ENCODE measurements around the gene CD300E. TPM values are rescaled to one million over a fixed set of nuclear protein-coding genes. Genes with fewer than 3 reads are reported as not detected.

CD300E gene
- under 1 TPM; 0.15 to 0.53 (median 0.18) TPM for total RNA-seq

GRCh38 chr17:74623693-74624093 lies at the start of gene CD300E:
Gene CD300E (minus strand): TSS chr17:74623738. CDS start chr17:74623621, 117 bp downstream.
- no peak for DNase-seq
- H3K27ac ChIP-seq, result peak within 1 kb of the TSS in 1 of 4 donors; percentile 41
- H3K36me3 ChIP-seq, result no peaks in the 10 kb centered on the region
- H3K27me3 ChIP-seq, result peaks cover 0 to 50% (median 0%) of the 10 kb centered on the region in 4 donors
- peaks cover 0 to 10% (median 0%) of the 10 kb centered on the region in 3 donors for H3K9me3 ChIP-seq
- H3K4me3 ChIP-seq, result peak within 1 kb of the TSS in 1 of 4 donors; percentile 12
- 39 to 43% methylated on average over 5 of the region's 5 CpGs for WGBS, 2 donors
- TF ChIP-seq, protein P1, sequence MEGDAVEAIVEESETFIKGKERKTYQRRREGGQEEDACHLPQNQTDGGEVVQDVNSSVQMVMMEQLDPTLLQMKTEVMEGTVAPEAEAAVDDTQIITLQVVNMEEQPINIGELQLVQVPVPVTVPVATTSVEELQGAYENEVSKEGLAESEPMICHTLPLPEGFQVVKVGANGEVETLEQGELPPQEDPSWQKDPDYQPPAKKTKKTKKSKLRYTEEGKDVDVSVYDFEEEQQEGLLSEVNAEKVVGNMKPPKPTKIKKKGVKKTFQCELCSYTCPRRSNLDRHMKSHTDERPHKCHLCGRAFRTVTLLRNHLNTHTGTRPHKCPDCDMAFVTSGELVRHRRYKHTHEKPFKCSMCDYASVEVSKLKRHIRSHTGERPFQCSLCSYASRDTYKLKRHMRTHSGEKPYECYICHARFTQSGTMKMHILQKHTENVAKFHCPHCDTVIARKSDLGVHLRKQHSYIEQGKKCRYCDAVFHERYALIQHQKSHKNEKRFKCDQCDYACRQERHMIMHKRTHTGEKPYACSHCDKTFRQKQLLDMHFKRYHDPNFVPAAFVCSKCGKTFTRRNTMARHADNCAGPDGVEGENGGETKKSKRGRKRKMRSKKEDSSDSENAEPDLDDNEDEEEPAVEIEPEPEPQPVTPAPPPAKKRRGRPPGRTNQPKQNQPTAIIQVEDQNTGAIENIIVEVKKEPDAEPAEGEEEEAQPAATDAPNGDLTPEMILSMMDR (IDR thresholded peaks at IDR 0.05), result no peak
- no peak for TF ChIP-seq POLR2A (IDR thresholded peaks at IDR 0.05)
- intact Hi-C loops (cut with DNase I), result no loop called here
- peaks cover 0 to 5% (median 0%) of the 10 kb centered on the region in 3 donors for H3K4me1 ChIP-seq

DNA sequence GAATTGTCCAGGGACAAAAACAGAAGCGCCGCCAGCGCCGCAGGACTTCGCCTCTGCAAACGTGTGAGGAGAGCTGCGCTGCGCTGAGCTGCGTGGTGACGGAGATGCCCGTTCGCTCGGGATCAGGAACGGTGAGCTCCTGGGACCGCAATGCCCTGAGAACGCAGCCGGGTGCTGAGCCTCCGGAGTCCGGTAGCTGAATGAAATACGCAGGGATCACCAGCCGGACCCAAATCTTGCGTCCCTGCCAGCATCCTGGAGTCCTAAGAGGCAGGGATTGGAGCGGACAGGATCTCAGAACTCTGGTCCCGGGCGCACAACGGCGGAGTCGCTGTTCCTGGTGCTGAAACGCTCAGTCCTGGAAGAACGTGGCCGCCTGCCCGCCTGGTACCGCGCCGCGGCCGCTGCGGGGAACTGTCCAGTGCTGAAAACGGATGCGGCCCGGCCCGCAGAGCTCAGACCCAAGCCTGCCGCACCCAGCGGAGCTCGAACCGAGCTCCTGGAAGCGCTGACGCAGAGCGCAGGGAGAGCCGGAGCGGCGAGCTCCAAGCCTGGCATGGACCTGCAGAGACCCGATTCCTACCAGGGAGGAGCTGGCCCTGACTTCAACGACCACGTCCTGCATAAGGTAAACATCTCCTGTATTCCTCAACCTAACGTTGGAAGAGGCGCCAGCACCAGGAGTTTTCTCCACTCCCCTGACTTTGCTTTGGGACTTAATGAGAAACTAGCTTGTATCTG lies 47.7 kb upstream of the CD300E start:
- intact Hi-C loops (cut with DNase I), result no loop called here
- Histone ChIP-seq H3K27me3 (peaks cover 0 to 84% (median 1%) of the 10 kb centered on the region in 4 donors), H3K4me3 (no peak overlapping the region), H3K36me3 (no peaks in the 10 kb centered on the region), H3K27ac (no peak overlapping the region), H3K9me3 (no peaks in the 10 kb centered on the region), H3K4me1 (no peaks in the 10 kb centered on the region)
- no peak for TF ChIP-seq POLR2A (IDR thresholded peaks at IDR 0.05)
- TF ChIP-seq, protein P1 (IDR thresholded peaks at IDR 0.05), result no peak
- WGBS, 2 donors, result 28 to 32% methylated on average over 11 to 26 of the region's 57 CpGs
- no peak for DNase-seq

GRCh38 chr17:74670329-74670728 lies 46.8 kb upstream of the CD300E start:
- Histone ChIP-seq H3K27me3 (peaks cover 0 to 84% (median 1%) of the 10 kb centered on the region in 4 donors), H3K4me3 (no peak overlapping the region), H3K4me1 (no peaks in the 10 kb centered on the region), H3K27ac (no peak overlapping the region), H3K9me3 (no peaks in the 10 kb centered on the region), H3K36me3 (no peaks in the 10 kb centered on the region)
- WGBS, 2 donors, result 78 to 80% methylated on average over 4 to 6 of the region's 6 CpGs
- TF ChIP-seq POLR2A (IDR thresholded peaks at IDR 0.05), result no peak
- TF ChIP-seq, protein P1 (IDR thresholded peaks at IDR 0.05), result no peak
- DNase-seq, result no peak
- intact Hi-C loops (cut with DNase I), result no loop called here

- Histone ChIP-seq H3K4me3 (no peak overlapping the region), H3K9me3 (no peaks in the 10 kb centered on the region), H3K4me1 (no peaks in the 10 kb centered on the region), H3K36me3 (no peaks in the 10 kb centered on the region), H3K27me3 (peaks cover 0 to 88% (median 2%) of the 10 kb centered on the region in 4 donors), H3K27ac (no peak overlapping the region)
- DNase-seq, result no peak
- 53 to 90% methylated on average over 1 to 3 of the region's 3 CpGs for WGBS, 2 donors
- intact Hi-C loops (cut with DNase I), result no loop called here
- TF ChIP-seq POLR2A (IDR thresholded peaks at IDR 0.05), result no peak
- TF ChIP-seq, protein P1 (IDR thresholded peaks at IDR 0.05), result no peak
Measured at GRCh38 chr17:74663561-74663960, 40.0 kb upstream of the CD300E start.

DNA sequence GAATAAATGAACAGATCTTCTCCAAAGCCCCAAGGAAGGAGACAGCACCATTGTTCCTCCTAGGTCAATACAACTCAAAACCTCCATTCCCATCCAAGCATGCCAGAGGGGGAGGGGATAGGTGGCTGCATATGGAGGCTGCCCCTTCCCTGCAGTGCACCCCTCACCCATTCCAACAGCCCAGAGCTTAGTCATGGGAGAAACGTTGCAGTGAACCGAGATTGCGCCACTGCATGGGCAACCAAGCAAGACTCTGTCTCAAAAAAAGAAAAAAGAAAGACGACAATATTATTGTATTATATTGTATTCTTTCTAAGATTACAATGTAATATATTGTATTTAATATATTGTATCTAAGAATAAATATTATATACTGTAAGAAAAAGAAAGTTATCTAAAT lies 36.4 kb upstream of the CD300E start:
- H3K4me1 ChIP-seq, result no peaks in the 10 kb centered on the region
- H3K4me3 ChIP-seq, result no peak overlapping the region
- TF ChIP-seq, protein P1 (IDR thresholded peaks at IDR 0.05), result no peak
- TF ChIP-seq POLR2A (IDR thresholded peaks at IDR 0.05), result no peak
- intact Hi-C loops (cut with DNase I), result loop anchor here (5.0 kb wide), 1 partner anchor 72 kb away; no protein-coding TSS in a partner anchor
- H3K36me3 ChIP-seq, result no peaks in the 10 kb centered on the region
- no peak overlapping the region for H3K27ac ChIP-seq
- WGBS, 2 donors, result 58 to 69% methylated on average over 4 of the region's 4 CpGs
- H3K27me3 ChIP-seq, result peaks cover 0 to 89% (median 2%) of the 10 kb centered on the region in 4 donors
- no peaks in the 10 kb centered on the region for H3K9me3 ChIP-seq
- no peak for DNase-seq
